OCI-LY1 (cell line): ENCODE results near the gene AFP.

Experiments used
- H2AFZ ChIP-seq: fragments of 200-600 bp; sonication (generic), shearing (Covaris generic); 2 replicates; pipeline ENCODE4 v1.6.0; 2014; ENCODE audit warnings: antibody characterized with exemption, mild to moderate bottlenecking, low read length
- H3F3A ChIP-seq: fragments of 200-600 bp; sonication (generic), shearing (Covaris generic); 2 replicates; pipeline ENCODE4 v1.6.0; 2014; ENCODE audit warnings: mild to moderate bottlenecking, antibody characterized with exemption, low read length, moderate library complexity; ENCODE audit not compliant: insufficient read depth
- H3K27ac ChIP-seq: fragments of 200-600 bp; sonication (generic); 2 replicates; pipeline ENCODE4 v1.5.1; 2014; ENCODE audit warnings: low read length, mixed run types, mild to moderate bottlenecking, low read depth; ENCODE audit not compliant: poor library complexity, severe bottlenecking
- H3K27me3 ChIP-seq: fragments of 200-600 bp; sonication (generic); 2 replicates; pipeline ENCODE4 v1.6.0; 2014; ENCODE audit warnings: antibody characterized with exemption, mild to moderate bottlenecking, low read length, moderate library complexity; ENCODE audit not compliant: insufficient read depth
- H3K36me3 ChIP-seq: fragments of 200-600 bp; sonication (generic); 2 replicates; pipeline ENCODE4 v1.6.1; 2014; ENCODE audit warnings: mild to moderate bottlenecking, antibody characterized with exemption, low read length, moderate library complexity, mixed read lengths; ENCODE audit not compliant: insufficient read depth
- H3K4me1 ChIP-seq: fragments of 200-600 bp; sonication (generic); 2 replicates; pipeline ENCODE4 v1.5.1; 2014; ENCODE audit warnings: mild to moderate bottlenecking, low read length, moderate library complexity; ENCODE audit not compliant: insufficient read depth, severe bottlenecking
- H3K4me2 ChIP-seq: fragments of 200-600 bp; sonication (generic), shearing (Covaris generic); 2 replicates; pipeline ENCODE4 v1.6.1; 2014; ENCODE audit warnings: low read length
- H3K4me3 ChIP-seq: fragments of 200-600 bp; sonication (generic); 2 replicates; pipeline ENCODE4 v1.5.1; 2014; ENCODE audit warnings: low read length, low read depth, mild to moderate bottlenecking, mixed read lengths; ENCODE audit not compliant: poor library complexity, severe bottlenecking
- H3K79me2 ChIP-seq: fragments of 200-600 bp; shearing (Covaris generic); 2 replicates; pipeline ENCODE4 v1.6.1; 2016; ENCODE audit warnings: mixed run types, low read length, mixed read lengths; ENCODE audit not compliant: insufficient read depth
- H3K9ac ChIP-seq: fragments of 200-600 bp; sonication (generic), shearing (Covaris generic); 2 replicates; pipeline ENCODE4 v1.6.1; 2014; ENCODE audit warnings: mild to moderate bottlenecking, low read length, mixed read lengths
- H3K9me2 ChIP-seq: fragments of 200-600 bp; sonication (generic), shearing (Covaris generic); 2 replicates; pipeline ENCODE4 v1.6.1; 2014; ENCODE audit warnings: low read depth, mild to moderate bottlenecking, low read length, mixed read lengths
- H3K9me3 ChIP-seq: fragments of 200-600 bp; shearing (Covaris generic); 2 replicates; pipeline ENCODE4 v1.6.1; 2014; ENCODE audit warnings: low read length, mixed read lengths
- H4K20me1 ChIP-seq: fragments of 200-600 bp; sonication (generic), shearing (Covaris generic); 2 replicates; pipeline ENCODE4 v1.6.0; 2016; ENCODE audit warnings: mild to moderate bottlenecking, low read length; ENCODE audit not compliant: insufficient read depth
- CTCF ChIP-seq: fragments of 200-600 bp; sonication (generic), shearing (Covaris generic); IDR thresholded peaks from 2 replicates; pipeline ENCODE4 v1.5.1; 2017; ENCODE audit warnings: mild to moderate bottlenecking, antibody characterized with exemption, low read length, moderate library complexity, mixed read lengths
- EZH2 ChIP-seq: fragments of 200-600 bp; sonication (generic), shearing (Covaris generic); IDR thresholded peaks from 2 replicates; pipeline ENCODE4 v1.8.0; 2017; ENCODE audit warnings: borderline replicate concordance, mixed run types, mild to moderate bottlenecking, antibody characterized with exemption, low read length, moderate library complexity, mixed read lengths

Gene AFP

GRCh38 chr4:73439445-73439844 lies 3.4 kb downstream of the AFP start:
- no peak overlapping the region for H3K4me3 ChIP-seq
- no peak overlapping the region for H3K4me2 ChIP-seq
- no peaks in the 10 kb centered on the region for H3F3A ChIP-seq
- H3K9ac ChIP-seq = no peak overlapping the region
- TF ChIP-seq EZH2 (no peak), CTCF (no peak)
- H4K20me1 ChIP-seq = no peaks in the 10 kb centered on the region
- no peaks in the 10 kb centered on the region for H3K27me3 ChIP-seq
- no peak overlapping the region for H3K27ac ChIP-seq
- H3K9me3 ChIP-seq = no peaks in the 10 kb centered on the region
- H2AFZ ChIP-seq = no peak overlapping the region
- no peaks in the 10 kb centered on the region for H3K4me1 ChIP-seq
- no peaks in the 10 kb centered on the region for H3K79me2 ChIP-seq
- H3K9me2 ChIP-seq = no peaks in the 10 kb centered on the region
- H3K36me3 ChIP-seq = no peaks in the 10 kb centered on the region

DNA sequence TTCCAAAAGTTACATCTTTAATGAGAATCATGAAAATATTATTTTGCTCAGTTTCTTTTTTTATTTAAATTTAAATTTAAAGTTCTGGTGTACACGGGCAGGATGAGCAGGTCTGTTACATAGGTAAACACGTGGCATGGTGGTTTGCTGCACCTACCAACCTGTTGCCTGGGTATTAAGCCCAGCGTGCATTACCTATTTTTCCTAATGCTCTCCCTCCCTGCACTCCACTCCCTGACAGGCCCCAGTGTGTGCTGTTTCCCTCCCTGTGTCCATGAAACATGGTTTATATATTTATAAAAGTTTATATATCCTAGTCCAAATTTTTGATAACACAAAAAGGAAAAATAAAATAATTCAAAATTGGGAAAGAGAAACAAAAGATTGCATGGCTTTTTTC lies 4.0 kb downstream of the AFP start:
- Histone ChIP-seq H3K36me3 (no peaks in the 10 kb centered on the region), H4K20me1 (no peaks in the 10 kb centered on the region), H3K27me3 (no peaks in the 10 kb centered on the region), H2AFZ (no peak overlapping the region), H3K9me2 (no peaks in the 10 kb centered on the region), H3K4me2 (no peak overlapping the region), H3K9ac (no peak overlapping the region), H3K79me2 (no peaks in the 10 kb centered on the region), H3K4me1 (no peaks in the 10 kb centered on the region), H3K4me3 (no peak overlapping the region), H3K9me3 (no peaks in the 10 kb centered on the region), H3F3A (no peaks in the 10 kb centered on the region), H3K27ac (no peak overlapping the region)
- TF ChIP-seq CTCF = no peak
- no peak for TF ChIP-seq EZH2

GRCh38 chr4:73440653-73441052 lies 4.6 kb downstream of the AFP start:
- Histone ChIP-seq H3K4me2 (no peak overlapping the region), H3K4me3 (no peak overlapping the region), H4K20me1 (no peaks in the 10 kb centered on the region), H3K9ac (no peak overlapping the region), H3K9me2 (no peaks in the 10 kb centered on the region), H2AFZ (no peak overlapping the region), H3K27me3 (no peaks in the 10 kb centered on the region), H3K9me3 (no peaks in the 10 kb centered on the region), H3K36me3 (no peaks in the 10 kb centered on the region), H3F3A (no peaks in the 10 kb centered on the region), H3K79me2 (no peaks in the 10 kb centered on the region), H3K4me1 (no peaks in the 10 kb centered on the region), H3K27ac (no peak overlapping the region)
- no peak for TF ChIP-seq CTCF
- TF ChIP-seq EZH2 = no peak
